Measurements from ENCODE around the gene MAD1L1.
"Not testable (repeated sequence)": the region's sequence is repeated elsewhere in the genome, so short reads cannot be mapped to it uniquely, and the experiment has no call there.

Gene MAD1L1

DNA sequence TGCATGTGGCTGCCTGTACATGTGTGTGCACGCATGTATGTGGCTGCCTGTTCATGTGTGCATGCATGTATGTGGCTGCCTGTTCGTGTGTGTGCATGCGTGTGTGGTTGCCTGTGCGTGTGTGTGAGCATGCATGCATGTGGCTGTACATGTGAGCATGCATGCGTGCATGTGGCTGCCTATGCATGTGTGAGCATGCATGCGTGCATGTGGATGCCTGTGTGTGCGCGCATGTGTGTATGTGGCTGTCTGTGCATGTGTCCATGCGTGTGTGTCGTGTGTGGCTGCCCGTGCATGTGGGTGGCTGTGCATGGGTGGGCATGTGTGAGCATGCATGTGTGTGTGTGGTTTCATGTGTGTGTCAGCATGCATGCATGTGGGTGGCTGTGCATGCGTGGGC is 344.3 kb downstream of the MAD1L1 start:
- no peak for DNase-seq

DNA sequence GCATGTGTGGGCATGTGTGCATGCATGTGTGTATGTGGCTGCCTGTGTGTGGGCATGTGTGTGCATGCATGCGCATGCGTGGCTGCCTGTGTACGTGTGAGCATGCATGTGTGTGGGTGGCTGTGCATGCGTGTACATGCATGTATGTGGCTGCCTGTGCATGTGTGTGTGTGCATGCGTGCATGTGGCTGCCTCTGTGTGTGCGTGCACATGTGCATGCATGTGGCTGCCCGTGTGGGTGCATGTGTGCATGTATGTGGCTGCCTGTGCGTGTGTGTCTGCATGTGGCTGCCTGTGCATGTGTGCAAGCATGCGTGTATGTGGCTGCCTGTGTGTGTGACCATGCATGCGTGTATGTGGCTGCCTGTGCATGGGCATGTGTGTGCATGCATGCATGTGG is 345.5 kb downstream of the MAD1L1 start:
- no peak for DNase-seq

DNA sequence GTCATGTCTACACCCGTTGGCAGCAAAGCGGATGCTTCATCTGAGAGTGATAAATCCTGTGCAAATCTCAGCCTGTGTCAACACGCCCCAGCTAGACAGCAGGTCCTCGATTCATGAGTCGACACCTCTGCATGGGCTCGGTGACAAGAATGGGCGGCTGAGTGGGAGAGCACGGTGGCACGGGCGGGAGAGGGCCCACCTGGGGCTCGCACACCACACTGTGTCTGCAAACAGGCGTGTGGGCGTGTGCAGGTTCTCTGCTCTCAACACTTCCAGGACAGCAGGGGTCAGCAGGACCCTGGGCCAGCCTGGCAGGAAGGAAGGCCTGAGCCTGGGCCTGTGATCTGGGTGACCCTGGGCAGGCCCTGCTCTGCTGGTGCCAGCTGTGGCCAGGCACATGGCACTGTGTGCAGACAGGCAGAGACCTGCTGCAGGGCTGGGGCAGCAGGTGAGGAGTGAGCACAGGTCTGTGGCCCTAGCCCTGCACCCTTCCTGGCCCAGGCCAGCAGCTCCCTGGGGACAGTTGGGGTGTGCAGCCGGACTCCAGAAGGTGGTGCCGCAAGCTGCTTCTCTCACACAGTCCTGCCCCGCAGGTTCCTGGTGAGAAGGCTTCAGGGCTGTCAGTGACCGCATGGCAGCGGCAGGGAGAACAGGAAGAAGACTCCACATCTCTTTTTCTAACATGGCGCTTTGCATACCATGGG is 346.2 kb downstream of the MAD1L1 start:
- DNase-seq, result no peak

DNA sequence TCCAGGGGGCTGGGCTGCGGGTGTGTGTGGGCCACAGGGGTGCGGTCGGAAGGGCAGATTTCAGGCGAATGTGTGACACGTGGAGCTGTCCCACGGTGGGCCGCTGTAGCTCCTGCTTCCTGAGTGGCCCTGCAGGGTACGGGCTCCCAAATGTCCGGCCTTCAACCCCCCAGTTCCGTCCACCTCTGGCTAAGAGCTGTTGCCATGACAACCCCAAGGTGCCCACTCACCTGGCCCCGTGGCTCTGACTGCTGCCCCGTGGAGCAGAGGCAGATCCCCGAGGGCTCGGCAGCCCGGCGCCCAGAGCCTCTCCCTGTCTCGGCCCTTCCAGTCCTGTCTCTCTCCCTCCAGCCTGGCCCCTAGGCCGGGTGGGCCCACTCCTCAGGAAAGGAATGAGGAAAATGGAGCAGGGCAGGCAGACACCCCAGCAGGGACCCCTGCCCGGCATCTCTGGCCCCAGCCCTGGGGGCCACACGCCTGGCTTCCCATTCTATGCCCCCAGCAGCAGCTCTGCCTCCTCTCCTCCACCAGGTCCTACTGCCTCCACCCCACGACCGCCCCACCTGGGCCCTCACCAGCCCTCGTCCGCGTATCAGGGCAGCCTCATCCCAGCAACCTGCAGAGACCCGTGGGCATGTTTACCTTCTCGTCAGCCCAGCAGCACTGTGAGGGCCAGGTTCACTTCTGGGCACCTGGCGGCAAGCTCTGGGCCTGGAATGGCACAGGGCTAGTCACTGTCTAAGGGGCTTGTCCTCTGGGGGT is 347.1 kb downstream of the MAD1L1 start:
- no peak for DNase-seq

DNA sequence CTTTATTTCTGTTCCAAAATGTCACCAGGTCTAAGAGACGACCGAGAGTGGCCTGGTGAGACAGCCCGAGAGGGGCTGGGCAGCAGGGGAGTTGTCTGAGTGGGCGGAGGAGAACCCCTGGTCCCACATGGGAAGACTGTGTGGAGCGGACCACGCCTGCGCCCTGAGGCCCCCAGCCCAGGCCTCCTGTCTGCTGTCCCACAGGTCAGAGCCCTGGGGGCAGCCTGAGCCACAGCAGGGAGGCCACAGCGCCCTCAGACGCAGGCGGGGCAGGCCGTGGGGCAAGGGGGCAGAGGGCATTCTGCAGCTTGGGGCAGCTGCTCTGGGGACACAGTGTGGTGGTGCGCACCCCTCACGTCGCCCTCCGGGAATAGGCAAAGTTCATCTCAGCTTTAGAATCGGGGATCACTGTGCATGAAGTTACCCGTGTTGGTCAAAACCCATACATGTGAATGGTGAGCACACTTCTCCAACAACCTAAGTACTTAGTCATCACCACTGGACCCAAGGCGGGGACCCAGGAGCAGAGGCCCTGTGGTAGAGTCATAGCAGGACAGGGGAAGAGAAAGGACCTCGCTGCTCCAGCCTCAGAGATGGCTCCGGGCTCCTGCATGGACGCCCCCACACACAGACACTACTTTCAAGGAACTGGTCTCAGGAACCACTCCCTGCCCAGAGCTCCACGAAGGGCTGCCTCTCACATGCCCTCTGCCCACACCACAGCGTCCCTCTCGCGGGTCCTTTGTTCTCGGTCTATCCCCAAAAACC is 348.0 kb downstream of the MAD1L1 start:
- no peak for DNase-seq

DNA sequence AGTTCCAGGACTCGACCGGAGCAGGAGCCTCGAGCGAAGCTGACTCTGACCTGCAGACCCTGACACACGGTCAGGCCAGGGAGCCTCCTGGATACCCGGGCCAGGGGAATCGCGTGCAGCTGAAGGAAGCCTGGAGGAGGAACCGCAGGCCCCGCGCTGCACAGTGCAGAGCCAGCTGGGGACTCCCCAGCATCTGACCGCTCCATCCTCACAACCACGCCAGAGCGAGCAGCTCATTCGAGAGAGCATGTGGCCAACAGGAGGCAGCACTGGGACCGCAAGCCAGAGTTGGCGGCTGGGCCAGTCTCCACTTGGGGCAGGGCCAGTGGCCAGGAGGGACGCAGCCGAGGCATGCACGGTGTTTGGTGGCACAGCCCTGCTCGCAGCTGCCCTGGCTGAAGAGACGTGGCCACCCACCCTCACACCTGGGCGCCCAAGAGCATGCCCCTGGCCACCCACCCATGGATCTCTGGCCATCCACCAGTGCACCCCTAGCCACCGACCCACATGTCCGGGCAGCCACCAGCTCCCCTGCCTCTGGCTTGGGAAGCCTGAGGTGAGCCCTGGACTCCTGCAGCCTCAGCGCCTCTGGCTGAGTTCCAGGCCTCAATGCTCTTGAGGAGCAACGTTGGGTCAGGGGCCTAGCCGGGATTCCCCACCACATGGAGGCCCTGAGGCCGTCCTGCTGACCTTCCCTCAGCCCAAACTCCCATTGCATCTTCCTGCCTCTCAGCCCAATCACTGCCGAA is 348.7 kb downstream of the MAD1L1 start:
- no peak for DNase-seq

DNA sequence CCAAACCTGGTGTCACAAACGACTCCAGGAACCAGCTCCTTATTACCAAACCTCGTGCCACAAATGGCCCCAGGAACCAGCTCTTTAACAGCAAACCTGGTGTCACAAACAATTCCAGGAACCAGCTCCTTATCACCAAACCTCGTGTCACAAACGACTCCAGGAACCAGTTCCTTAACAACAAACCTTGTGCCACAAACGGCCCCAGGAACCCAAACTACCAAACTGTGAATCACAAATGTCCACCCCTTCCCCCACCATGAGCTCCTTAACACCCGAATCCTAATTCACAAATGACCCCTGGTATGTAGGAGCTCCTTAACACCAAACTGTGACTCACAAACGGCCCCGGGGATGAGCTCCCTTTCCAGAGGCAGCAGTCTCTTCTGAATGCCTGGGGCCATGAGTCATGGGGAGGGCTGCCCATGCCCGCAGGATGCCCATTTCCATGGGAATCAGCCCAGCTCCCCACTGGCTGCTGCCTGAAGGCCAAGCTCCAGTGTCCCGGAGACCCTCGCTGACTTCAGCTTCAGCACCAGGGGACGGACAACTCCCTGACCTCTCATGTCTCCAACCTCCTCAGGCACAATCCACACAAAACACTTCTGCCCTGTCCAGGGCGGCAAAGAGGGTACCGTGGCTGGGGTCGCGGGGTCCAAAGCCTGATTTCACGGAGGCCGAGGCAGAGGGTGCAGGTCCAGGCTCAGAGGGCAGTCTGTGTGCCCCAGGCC is 349.5 kb downstream of the MAD1L1 start:
- no peak for DNase-seq

DNA sequence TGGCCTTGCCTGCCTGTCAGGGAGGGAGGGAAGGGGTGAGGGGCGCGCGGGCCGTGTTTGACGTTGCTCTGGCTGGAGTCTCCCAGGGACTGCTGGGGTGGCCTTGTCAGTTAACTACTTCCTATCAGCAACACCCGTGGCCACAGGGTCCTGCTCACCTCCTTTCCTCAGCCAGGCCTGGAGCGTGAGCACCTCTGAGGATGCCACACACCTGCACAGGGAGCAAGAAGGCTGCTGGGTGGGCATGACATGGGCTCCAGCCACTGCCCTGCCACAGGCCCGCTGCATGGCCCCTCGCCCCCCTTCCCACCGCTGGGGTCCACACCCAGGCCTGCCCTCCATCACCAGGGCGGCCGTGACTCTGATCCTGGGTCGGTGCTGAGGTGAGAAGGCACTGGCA is 350.3 kb downstream of the MAD1L1 start:
- no peak for DNase-seq

DNA sequence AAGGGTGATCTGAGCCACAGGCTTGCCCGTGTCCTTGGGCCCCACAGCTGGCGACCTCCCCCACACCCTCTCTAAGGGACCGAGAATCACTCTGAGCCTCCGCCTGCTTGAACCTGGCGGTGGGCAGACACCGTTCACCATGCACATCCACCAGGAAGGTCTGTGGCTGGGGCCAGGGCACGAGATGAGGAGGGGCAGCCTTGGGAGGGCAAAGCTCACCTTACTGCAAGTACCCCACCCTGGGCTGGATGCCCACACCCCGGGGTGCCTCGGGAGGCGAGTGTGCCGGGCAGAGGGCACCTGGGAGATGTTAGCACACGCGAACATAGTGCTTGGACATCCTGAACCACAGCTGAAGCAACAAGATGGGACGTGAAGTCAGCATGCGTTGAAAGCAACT is 350.8 kb downstream of the MAD1L1 start:
- no peak for DNase-seq

DNA sequence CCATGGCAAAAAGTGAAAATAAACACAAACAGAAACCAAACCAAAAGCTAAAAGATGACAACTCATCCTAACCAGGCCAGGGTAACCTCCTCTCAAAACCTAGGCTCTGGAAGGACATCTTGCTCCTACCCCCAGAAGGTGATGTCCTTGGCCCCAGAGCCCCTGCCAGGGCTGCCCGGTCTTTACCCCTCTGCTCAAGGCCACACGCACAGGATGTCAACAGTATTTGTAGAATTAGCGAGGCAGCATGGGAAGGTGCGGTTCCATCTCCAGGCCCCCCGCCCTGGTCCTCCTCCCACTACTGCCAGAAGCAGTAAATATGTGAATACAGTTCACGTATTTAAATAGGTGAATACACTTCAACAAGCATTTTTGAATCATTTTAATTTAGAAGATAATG is 356.1 kb downstream of the MAD1L1 start:
- not testable (repeated sequence) for DNase-seq

DNA sequence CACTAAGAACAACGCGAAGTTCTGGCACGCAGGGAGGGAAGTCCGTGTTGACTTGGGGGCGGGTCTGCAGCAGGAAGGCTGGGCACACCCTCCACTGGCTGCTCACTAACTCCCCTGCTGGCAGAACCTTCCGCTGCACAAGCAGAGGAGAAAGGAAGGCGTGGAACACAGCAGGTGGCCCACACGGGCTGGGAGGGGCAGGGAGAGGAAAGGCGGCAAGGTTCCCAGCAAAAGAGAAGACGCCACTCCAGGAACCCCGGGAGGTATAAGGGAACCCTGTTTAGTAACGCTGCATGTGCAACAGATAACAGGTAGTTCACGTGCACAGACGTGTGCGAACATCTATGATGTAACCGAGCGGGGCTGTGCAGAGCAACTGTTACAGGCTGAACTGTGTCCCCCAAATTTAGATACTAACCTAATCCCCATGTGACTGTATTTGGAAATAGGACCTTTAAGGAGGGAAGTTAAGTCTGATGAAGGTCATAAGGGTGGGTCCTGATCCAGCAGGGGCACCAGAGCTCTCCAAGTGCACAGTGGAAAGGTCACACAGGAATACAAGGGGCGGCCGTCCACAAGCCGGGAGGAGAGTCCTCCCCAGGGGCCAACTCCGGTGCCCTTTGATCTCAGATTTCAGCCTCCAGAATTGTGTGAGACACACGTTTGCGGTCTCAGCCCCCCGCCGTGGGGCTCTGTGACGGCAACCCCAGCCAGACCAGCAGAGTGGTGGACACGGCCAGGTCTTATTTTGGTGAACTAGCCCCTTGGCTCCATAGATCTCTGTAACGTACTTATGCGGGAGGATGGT is 357.1 kb downstream of the MAD1L1 start:
- not testable (repeated sequence) for DNase-seq

DNA sequence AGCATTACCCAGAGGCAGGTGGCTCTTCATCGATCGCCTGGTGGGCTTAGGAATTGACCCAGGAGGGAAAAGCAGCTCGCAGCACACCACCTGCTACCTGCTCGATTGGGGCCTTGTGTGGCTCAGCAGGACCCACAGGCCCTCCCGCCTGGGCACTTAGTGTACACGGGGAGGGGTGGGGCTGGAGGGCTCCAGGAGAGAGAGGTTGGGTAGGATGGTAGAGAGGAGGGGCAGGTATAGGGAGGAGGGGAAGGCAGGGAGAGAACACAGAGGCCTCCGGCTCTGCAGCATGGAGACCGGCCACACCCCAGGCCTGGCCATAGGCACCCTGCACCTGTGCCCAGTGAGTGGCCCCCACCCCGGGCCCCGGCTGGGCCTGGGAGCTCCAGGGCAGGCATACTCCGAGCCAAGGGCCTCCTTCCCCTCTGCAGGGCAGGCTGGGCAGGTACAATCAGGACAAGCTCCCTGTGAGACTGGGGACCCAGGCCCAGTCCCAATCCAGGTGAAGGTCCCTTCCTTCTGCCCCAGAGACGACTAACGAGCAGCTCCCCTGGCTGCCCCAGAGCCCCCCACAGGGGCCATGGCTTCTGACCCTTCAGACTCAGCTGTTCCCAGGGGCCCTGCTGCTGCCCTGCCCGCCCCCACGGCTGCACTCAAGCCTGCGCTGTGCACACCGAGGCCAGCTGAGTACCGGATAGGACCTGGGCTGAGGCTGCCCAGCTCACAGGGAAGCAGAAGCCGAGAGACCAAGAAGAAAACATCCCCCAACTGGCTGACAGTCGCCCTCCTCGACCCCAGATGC is 358.0 kb downstream of the MAD1L1 start:
- DNase-seq, result not testable (repeated sequence)

DNA sequence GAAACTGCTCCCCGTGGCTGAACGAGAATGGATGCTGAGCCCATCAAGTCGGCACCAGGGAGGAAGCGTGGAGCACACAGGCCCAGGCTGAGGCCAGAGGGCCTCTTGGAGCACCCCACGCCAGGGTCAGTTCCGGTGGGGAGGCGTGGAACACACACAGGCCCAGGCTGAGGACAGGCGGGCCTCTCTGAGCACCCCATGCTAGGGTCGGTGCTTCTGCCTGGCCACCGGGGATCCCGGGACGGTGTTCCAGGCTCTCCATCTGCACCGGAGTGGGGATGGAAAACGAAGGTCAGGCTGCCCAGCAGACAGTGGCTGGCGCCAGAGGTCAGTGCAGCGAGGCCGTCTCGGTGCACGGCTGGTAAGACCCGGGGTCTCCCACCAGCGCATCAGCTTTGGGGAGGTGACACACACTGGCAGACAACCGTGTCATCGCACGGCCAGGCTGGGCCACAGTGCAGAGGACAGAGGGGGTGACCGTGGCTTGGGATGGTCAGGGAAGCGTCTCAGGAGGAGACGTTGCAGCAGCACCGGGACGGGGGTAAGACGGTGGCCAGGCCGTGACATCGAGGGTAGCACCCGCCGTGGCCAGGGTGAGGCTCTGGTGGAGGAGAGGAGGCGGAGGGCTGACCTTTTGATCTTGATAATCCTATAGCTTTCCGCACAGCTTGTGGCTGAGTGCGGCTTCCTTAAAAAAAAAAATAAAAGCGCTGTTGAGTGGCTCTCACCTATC is 358.7 kb downstream of the MAD1L1 start:
- no peak for DNase-seq

DNA sequence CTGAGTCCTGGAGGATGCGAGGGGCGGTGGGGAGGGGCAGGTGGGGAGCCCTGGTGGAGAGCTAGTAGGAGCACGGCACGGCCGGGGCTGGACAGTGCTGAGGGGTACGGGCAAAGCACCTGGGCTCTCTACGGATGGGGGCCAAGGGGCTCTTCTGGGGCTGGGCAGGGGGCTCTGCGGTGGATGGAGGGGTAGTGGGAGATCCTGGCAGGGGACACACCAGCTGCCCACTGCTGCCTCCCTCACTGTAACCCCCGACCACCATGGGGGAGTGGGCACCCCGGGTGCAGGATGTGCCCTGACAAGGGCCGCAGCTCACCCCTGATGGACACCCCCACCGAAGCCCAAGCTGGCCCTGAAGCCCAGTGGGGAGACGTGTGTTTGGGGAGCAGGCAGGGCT is 359.3 kb downstream of the MAD1L1 start:
- DNase-seq, result no peak

DNA sequence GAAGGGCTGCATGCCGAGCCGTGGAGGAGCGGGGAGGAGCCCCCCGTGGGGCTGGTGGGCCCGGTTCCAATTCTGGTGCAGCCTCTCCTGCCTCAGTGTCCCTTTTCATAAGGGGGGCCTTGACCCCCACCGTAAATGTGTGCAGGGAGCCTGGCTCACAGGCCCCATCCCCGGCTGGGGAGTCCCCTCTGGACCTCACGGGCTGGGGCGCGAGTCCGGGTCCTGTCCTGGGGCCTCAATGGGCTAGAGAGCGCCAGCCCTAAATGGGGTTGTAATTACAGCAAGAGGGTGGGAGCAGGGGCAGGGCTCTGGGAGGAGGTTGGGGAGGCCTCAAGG is 359.7 kb downstream of the MAD1L1 start:
- DNase-seq, result no peak

DNA sequence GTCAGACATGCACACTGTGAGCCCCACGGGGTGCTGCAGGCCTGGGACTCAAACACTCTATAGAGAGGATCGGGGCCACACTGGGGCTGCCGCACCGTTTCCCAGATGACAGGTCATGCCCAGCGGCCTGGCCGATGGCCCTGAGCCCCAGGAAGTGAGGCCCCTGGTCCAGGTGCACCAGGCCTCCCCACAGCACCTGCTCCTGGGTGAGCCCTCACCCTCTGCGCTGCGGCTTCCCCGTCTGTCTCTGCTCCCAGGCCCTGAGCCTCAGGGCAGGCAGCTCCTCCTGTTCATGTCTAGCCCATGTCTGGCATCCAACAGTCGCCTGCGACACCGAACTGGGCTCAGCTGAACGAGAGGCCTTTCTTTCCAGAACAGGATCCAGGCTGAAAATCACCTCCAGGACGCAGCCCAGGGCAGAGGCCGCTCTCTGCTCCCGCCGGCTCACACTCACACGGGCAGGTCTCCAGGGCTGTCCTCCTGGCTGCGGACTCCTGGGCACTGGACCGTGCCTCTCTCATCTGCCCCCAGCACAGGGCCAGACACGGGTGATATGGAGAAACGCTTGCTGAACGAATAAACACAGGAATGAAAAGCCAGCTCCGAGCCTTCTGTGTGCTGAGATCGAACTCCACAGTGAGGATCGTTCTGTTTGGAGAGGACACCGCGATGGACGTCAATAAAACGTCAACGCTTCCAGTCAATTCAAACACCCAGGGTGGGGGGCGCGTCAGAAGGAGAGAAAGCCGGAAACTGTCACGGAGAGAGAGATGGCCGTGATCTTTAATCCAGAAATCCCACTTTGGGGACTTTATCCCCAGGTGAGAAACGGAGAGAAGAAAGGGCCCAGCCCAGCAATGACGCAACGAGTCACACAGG is 360.3 kb downstream of the MAD1L1 start:
- DNase-seq, result no peak

DNA sequence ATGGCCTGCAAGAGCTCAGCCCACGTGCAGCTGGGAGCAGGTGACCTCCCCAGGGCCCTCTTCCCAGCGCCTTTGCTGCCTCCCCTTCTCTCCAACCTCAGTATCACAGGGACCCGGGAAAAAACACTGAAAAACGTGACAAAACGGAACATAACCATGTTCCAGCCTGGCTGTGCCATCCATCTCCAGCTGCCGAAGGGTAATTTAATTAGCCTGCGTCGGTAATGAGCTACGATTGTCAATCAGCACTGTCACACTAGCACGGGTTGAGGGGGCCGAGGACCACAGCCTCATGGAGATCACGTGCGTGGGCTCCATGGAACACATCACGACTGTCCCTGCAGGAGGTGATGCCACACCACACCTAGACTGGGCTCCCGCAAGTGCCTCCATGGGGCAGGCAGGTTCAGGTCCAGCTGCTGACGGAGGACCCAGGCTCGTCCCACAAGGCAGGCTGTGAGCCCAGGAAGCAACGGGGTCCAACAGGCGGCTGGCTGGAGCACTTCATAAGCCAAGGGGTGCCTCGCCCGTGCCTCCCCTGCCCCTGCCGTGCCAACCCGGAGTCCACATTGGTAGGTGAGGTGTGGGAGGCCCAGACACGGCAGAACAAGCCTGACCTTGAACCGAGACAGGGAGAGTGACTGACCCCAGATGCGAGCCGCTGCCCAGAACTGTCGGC is 363.2 kb downstream of the MAD1L1 start:
- no peak for DNase-seq

DNA sequence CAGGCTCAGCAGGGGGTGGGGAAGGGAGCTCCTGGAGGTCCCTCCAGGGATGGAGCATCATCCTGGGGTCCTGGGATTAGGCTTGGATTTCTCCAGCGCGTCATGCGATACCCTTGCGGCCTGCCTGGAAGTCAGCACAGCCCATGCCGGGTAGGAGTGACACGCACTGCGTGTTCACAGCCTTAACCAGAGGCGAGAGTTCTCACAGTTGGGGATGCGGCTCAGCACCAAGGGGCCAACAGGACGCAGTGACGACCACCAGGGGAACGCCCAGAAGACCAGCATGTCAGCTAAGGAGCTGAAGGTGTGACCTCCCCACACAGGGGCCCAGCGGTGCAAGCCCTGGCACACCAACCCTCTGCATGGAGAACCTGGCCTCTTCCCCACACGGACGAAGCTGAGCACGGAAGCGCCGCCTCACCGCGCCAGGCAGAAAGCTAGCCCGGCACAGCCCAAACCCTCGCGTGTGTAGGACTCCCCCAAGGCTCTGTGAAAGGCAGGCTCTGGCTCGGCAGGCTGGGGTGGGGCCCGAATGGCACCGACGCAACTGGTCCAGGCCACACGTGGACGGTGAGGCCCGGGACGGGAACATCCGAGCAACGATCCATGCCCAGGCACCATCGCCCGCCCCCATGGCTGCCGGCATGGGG is 364.1 kb downstream of the MAD1L1 start:
- no peak for DNase-seq

All from activated CD4-positive, alpha-beta T cell treated with anti-CD3 and anti-CD28 coated beads for 1 hour (primary cell).